Body of pancreas (tissue), 4 donors: ENCODE data around the gene DCAKD. TPM values are rescaled to one million over a fixed set of nuclear protein-coding genes. Genes with fewer than 3 reads are reported as not detected.

Experiments
- ATAC-seq: fragments of 150-250 bp; one replicate; pipeline ENCODE4 v1.9.1; 2016
- DNase-seq, 4 donors: peaks; one replicate each; pipeline ENCODE4 v3.0.0-alpha.2; 2019
- H3K27ac ChIP-seq, 4 donors: fragments of 200-600 bp; sonication (generic); 1 replicate in 3 of 4; 2 replicates in 1 of 4; pipeline versions ENCODE4 v1.5.1 to v1.6.1; 2016 to 2019; ENCODE audit warnings: mild to moderate bottlenecking in 1 of 4, mixed read lengths in 1 of 4, moderate library complexity in 1 of 4
- H3K27me3 ChIP-seq, 2 donors: fragments of 200-600 bp; sonication (generic); one replicate each; pipeline ENCODE4 v1.6.0; 2016; ENCODE audit warnings: mild to moderate bottlenecking in 1 of 2
- H3K36me3 ChIP-seq, 2 donors: fragments of 200-600 bp; sonication (generic); replicated peaks in 1 of 2; 2 replicates each; pipeline ENCODE4 v1.5.1; 2016; ENCODE audit warnings: low read depth in 2 of 2; ENCODE audit not compliant: insufficient read depth in 1 of 2
- H3K4me1 ChIP-seq: fragments of 200-600 bp; sonication (generic); one replicate; pipeline ENCODE4 v1.6.0; 2016
- H3K4me3 ChIP-seq, 2 donors: fragments of 200-600 bp; sonication (generic); 1 replicate in 1 of 2; 2 replicates in 1 of 2; pipeline ENCODE4 v1.5.1; 2016 to 2019
- H3K9me3 ChIP-seq, 3 donors: fragments of 200-600 bp; sonication (generic); 1 replicate in 2 of 3; 2 replicates in 1 of 3; pipeline ENCODE4 v1.5.1; 2016
- CTCF ChIP-seq, 7 experiments: fragments of 450-650 bp in 4 of 7; fragments of 200-600 bp in 3 of 7; sonication (generic) in 3 of 7; IDR thresholded peaks; one replicate each; pipeline ENCODE4 v1.5.1; 2016 to 2019; ENCODE audit warnings: antibody characterized with exemption in 7 of 7
- POLR2A ChIP-seq, 3 donors: fragments of 450-650 bp; IDR thresholded peaks; one replicate each; pipeline ENCODE4 v1.6.1; 2016; ENCODE audit warnings: antibody characterized with exemption in 3 of 3, mild to moderate bottlenecking in 2 of 3
- WGBS, 2 donors: methylation state at CpG; one replicate each; pipeline ENCODE4 v1.1.5; 2017; 5-methylcytosine and 5-hydroxymethylcytosine counted together
- intact Hi-C: fragments of 100-400 bp; cut with DNase I; formaldehyde crosslinking; loops from one replicate; pipeline ENCODE4 v1.15.1; 2023
- total RNA-seq, 2 donors: library from RNA; depleted of rRNA; stranded (reverse); fragments of >200 nt; gene quantifications; one replicate each; pipeline ENCODE4 v1.1.0, GENCODE V29; 2016

Gene DCAKD
- total RNA-seq, 2 donors from 2014 or later = 19.8 to 20.8 TPM

GRCh38 chr17:45008216-45008615, 43.2 kb downstream of the DCAKD start:
- WGBS, 2 donors = 63 to 71% methylated on average over 10 of the region's 10 CpGs

DNA sequence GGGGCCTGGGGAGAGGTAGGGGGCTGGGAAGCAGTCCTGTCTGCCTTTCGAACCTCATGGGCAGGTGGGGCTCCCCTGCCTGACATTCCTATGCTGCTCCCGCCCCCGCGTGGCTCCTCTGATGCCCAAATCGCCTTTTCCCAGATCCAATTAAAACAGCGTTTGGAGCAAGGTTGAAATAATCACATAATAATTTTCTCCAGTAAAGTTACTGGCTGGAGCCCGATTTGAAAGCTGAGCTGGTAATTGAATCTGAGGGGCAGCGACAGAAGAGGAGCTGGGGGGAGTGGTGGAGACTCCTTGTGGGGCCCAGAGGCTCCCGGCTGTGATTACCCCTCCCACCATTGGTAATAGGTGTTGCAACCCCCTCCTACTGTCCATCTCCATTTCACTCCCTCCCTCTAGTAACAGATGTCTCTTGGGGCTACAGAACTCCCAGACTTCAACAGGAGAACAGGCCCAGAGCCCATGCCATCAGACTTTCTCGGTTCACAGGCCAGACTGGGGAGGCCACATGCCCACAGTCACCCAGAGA, 44.4 kb downstream of the DCAKD start:
- no peak for DNase-seq
- ATAC-seq = no peak
- Histone ChIP-seq H3K36me3 (no peaks in the 10 kb centered on the region), H3K27me3 (no peaks in the 10 kb centered on the region), H3K4me1 (peaks cover 11% of the 10 kb centered on the region), H3K27ac (no peak overlapping the region), H3K9me3 (no peaks in the 10 kb centered on the region), H3K4me3 (no peak overlapping the region)
- WGBS, 2 donors = 50 to 57% methylated on average over 10 of the region's 10 CpGs
- intact Hi-C loops = loop anchor here (5.0 kb wide), 1 partner anchor 75 kb away; no protein-coding TSS in a partner anchor
- no peak for TF ChIP-seq CTCF (IDR thresholded peaks at IDR 0.05)
- TF ChIP-seq POLR2A (IDR thresholded peaks at IDR 0.05) = no peak

More at GRCh38 chr17:45008216-45008615, 43.2 kb downstream of the DCAKD start:
- Histone ChIP-seq H3K27ac (no peak overlapping the region), H3K27me3 (no peaks in the 10 kb centered on the region), H3K4me3 (no peak overlapping the region), H3K36me3 (no peaks in the 10 kb centered on the region), H3K9me3 (no peaks in the 10 kb centered on the region), H3K4me1 (peaks cover 11% of the 10 kb centered on the region)
- no peak for ATAC-seq
- intact Hi-C loops = loop anchor here (5.0 kb wide), 1 partner anchor 76 kb away; no protein-coding TSS in a partner anchor
- no peak for DNase-seq
- no peak for TF ChIP-seq CTCF (IDR thresholded peaks at IDR 0.05)

DNA sequence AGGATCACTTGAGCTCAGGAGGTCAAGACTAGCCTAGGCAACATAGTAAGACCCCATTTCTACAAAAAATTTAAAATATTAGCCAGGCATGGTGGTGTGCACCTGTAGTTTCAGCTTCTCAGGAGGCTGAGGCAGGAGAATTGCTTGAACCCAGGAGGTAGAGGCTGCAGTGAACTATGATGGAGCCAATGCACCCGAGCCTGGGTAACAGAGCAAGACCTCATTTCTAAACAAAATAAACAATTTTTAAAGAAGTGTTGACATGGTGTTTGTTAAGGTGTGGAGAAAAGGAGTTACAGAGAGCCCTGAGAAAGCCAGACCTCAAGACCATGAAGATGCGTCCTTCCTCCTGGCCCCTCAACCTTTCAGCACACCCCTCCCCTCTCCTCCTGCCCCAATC, 45.7 kb downstream of the DCAKD start:
- no peak for ATAC-seq
- WGBS, 2 donors = 72 to 88% methylated on average over 2 of the region's 2 CpGs
- H3K9me3 ChIP-seq = no peaks in the 10 kb centered on the region

GRCh38 chr17:45004388-45004787, 47.0 kb downstream of the DCAKD start:
- DNase-seq = no peak
- ATAC-seq = no peak
- Histone ChIP-seq H3K4me1 (peaks cover 8% of the 10 kb centered on the region), H3K27ac (no peak overlapping the region), H3K36me3 (no peaks in the 10 kb centered on the region), H3K9me3 (no peaks in the 10 kb centered on the region), H3K27me3 (no peaks in the 10 kb centered on the region), H3K4me3 (no peak overlapping the region)
- WGBS, 2 donors = 82 to 94% methylated on average over 3 of the region's 3 CpGs
- no peak for TF ChIP-seq POLR2A (IDR thresholded peaks at IDR 0.05)
- TF ChIP-seq CTCF (IDR thresholded peaks at IDR 0.05) = no peak
- intact Hi-C loops = no loop called here

More for the DNA sequence above, 45.7 kb downstream of the DCAKD start:
- Histone ChIP-seq H3K4me1 (peaks cover 16% of the 10 kb centered on the region), H3K4me3 (no peak overlapping the region), H3K27ac (no peak overlapping the region), H3K27me3 (no peaks in the 10 kb centered on the region), H3K36me3 (no peaks in the 10 kb centered on the region)
- intact Hi-C loops = loop anchor here (5.0 kb wide), 1 partner anchor 73 kb away; no protein-coding TSS in a partner anchor
- no peak for DNase-seq
- TF ChIP-seq CTCF (IDR thresholded peaks at IDR 0.05) = no peak
- TF ChIP-seq POLR2A (IDR thresholded peaks at IDR 0.05) = no peak

DNA sequence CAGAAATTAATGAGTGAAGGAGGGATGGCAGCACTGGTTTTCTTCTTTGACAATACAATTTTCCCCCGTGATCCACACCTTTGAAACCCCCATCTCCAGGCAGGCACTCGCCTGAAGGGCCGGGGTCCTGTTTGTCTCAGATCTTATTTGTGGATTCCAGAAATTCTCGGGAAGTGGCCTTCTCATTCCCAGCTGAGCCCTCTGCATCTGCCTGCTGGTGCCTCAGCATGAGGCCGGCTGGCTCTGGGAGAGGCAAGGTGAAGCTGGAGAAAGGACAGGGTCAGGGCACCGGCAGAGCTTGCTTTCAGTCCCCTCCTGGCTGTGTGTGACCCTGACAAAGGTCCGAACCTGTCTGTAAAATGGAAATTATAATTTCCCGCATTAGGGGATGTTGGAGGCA, 47.6 kb downstream of the DCAKD start:
- TF ChIP-seq CTCF (IDR thresholded peaks at IDR 0.05) (no peak), POLR2A (IDR thresholded peaks at IDR 0.05) (no peak)
- WGBS, 2 donors = 70 to 71% methylated on average over 7 to 8 of the region's 8 CpGs
- Histone ChIP-seq H3K36me3 (no peaks in the 10 kb centered on the region), H3K9me3 (no peaks in the 10 kb centered on the region), H3K27me3 (no peaks in the 10 kb centered on the region), H3K4me1 (peaks cover 6% of the 10 kb centered on the region), H3K4me3 (no peak overlapping the region), H3K27ac (no peak overlapping the region)
- intact Hi-C loops = no loop called here
- ATAC-seq = no peak
- DNase-seq = no peak
